VCaP (cell line): ENCODE results near the gene TBX4.
A peak's percentile ranks its signal among the peaks of the same experiment; 100 is the strongest.

Source experiments
- H3K27ac ChIP-seq: fragments of 450-650 bp; 2 replicates; pipeline ENCODE4 v1.5.1; 2017
- CTCF ChIP-seq: fragments of 450-650 bp; conservative IDR thresholded peaks from 2 replicates; pipeline ENCODE4 v1.5.1; 2017; ENCODE audit warnings: mild to moderate bottlenecking, moderate library complexity

The TBX4 gene

GRCh38 chr17:61458421-61459141 lies 6.4 kb downstream of the TBX4 start:
- no peak overlapping the region for H3K27ac ChIP-seq
- no peak for TF ChIP-seq CTCF

- TF ChIP-seq CTCF, result no peak
- H3K27ac ChIP-seq, result no peak overlapping the region
Observed at GRCh38 chr17:61459142-61459809, 7.1 kb downstream of the TBX4 start.

- H3K27ac ChIP-seq, result no peak overlapping the region
- no peak for TF ChIP-seq CTCF
Observed at GRCh38 chr17:61459939-61460718, 7.9 kb downstream of the TBX4 start.

- no peak for TF ChIP-seq CTCF
- no peak overlapping the region for H3K27ac ChIP-seq
Observed at GRCh38 chr17:61460796-61461585, 8.8 kb downstream of the TBX4 start.

- no peak for TF ChIP-seq CTCF
- H3K27ac ChIP-seq, result peak overlapping the region; percentile 38; the same call in 1 of the 2 replicates
Observed at GRCh38 chr17:61461586-61461966, 9.4 kb downstream of the TBX4 start.

- peak overlapping the region; percentile 38; the same call in 1 of the 2 replicates for H3K27ac ChIP-seq
- no peak for TF ChIP-seq CTCF
Observed at GRCh38 chr17:61461967-61462718, 9.9 kb downstream of the TBX4 start.
